ENCODE data around the gene PTMA.

DNA sequence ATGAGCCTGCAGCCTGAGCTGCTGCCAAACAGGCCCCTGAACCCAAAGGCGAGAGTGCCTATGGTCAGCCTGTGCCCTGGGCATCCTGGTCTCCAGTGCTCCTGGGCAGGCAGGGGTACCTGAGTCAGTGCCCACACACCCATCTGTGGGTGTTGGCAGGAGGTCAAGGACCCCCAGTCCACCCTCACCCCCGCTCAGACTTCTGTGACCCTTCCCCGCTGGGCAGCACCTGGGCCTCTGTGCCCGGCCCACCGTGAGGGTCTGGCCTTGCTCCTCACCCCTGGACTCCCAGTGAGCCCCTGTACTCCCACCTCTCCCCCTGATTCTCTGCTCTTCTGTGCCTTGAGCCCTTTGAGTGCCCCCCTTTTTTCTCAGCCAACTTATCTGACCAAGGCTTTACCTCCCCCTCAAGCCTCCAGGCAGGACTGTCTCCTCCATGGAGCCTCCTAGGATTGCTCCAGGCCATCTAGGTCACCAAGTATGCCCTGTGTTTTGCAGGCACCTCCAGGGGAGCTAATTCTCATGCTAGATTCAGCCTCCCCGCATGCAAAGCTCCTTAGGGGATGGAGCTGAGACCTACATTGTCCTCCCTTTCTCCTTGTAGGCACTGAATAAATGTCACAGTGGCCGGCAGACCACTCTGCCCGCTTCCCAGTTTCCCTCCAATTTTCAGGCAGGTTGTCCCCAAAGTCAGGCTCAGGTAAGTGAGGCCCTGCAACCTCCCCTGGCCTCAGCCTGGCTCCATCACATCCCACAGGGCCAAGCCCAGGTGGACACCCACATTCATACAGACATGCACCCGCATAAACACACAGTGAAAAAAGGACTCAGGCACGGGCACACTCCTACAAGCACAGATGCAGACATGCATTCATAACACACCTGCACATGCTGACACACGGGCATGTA lies 21.9 kb upstream of the PTMA start:
- TF ChIP-seq, protein P1, sequence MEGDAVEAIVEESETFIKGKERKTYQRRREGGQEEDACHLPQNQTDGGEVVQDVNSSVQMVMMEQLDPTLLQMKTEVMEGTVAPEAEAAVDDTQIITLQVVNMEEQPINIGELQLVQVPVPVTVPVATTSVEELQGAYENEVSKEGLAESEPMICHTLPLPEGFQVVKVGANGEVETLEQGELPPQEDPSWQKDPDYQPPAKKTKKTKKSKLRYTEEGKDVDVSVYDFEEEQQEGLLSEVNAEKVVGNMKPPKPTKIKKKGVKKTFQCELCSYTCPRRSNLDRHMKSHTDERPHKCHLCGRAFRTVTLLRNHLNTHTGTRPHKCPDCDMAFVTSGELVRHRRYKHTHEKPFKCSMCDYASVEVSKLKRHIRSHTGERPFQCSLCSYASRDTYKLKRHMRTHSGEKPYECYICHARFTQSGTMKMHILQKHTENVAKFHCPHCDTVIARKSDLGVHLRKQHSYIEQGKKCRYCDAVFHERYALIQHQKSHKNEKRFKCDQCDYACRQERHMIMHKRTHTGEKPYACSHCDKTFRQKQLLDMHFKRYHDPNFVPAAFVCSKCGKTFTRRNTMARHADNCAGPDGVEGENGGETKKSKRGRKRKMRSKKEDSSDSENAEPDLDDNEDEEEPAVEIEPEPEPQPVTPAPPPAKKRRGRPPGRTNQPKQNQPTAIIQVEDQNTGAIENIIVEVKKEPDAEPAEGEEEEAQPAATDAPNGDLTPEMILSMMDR (conservative IDR thresholded peaks at IDR 0.05): no peak
- TF ChIP-seq EZH2 (IDR thresholded peaks at IDR 0.05; ENCODE audit: low read depth): no peak
